Measurements from ENCODE around the gene POP4. TPM values are rescaled to one million over a fixed set of nuclear protein-coding genes. Genes with fewer than 3 reads are reported as not detected.

The POP4 gene
- total RNA-seq, 2 donors from 2014 or later = 36.3 to 40.8 TPM

DNA sequence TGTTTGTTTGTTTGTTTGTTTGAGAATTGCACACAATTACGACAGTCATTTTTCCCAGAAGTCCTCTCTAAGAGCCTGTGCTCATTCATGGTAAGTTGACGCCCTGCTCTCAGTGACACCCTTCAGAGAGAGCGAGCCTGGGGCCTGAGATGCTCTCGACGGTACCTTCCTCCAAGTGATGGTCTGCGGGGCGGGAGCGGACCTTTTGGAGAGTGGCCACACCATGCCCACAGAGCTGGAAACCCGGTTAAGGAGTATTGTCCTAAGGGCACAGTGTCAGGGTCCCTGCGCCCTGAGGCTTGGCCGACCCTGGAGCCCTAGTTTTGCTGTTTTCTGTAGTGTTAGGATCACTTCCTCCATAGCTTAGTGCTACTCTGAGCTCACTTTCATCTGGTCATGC lies 3.6 kb downstream of the POP4 start:
- no peak for DNase-seq (ENCODE audit: low spot score)
- TF ChIP-seq, protein P1, sequence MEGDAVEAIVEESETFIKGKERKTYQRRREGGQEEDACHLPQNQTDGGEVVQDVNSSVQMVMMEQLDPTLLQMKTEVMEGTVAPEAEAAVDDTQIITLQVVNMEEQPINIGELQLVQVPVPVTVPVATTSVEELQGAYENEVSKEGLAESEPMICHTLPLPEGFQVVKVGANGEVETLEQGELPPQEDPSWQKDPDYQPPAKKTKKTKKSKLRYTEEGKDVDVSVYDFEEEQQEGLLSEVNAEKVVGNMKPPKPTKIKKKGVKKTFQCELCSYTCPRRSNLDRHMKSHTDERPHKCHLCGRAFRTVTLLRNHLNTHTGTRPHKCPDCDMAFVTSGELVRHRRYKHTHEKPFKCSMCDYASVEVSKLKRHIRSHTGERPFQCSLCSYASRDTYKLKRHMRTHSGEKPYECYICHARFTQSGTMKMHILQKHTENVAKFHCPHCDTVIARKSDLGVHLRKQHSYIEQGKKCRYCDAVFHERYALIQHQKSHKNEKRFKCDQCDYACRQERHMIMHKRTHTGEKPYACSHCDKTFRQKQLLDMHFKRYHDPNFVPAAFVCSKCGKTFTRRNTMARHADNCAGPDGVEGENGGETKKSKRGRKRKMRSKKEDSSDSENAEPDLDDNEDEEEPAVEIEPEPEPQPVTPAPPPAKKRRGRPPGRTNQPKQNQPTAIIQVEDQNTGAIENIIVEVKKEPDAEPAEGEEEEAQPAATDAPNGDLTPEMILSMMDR (IDR thresholded peaks at IDR 0.05) = no peak
- no peak overlapping the region for H3K4me3 ChIP-seq
- peaks cover 0 to 20% of the 10 kb centered on the region in 2 donors for H3K4me1 ChIP-seq
- H3K9me3 ChIP-seq = no peaks in the 10 kb centered on the region
- H3K36me3 ChIP-seq = peaks cover 50% of the 10 kb centered on the region
- no peaks in the 10 kb centered on the region for H3K27me3 ChIP-seq
- no peak overlapping the region for H3K27ac ChIP-seq

DNA sequence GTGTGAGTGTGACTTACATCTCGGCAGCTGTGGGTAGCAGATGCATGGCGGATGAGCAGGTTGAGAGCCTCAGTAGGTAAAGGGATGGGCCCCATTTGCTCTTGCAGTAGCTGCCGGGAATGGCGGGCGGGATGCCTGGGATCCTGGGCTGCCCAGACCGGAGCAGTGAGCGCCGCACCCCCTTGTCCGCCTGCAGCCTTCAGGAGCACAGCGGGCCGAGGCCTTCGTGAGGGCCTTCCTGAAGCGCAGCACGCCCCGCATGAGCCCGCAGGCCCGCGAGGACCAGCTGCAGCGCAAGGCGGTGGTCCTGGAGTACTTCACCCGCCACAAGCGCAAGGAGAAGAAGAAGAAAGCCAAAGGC lies 4.1 kb downstream of the POP4 start:
- peaks cover 52% of the 10 kb centered on the region for H3K36me3 ChIP-seq

DNA sequence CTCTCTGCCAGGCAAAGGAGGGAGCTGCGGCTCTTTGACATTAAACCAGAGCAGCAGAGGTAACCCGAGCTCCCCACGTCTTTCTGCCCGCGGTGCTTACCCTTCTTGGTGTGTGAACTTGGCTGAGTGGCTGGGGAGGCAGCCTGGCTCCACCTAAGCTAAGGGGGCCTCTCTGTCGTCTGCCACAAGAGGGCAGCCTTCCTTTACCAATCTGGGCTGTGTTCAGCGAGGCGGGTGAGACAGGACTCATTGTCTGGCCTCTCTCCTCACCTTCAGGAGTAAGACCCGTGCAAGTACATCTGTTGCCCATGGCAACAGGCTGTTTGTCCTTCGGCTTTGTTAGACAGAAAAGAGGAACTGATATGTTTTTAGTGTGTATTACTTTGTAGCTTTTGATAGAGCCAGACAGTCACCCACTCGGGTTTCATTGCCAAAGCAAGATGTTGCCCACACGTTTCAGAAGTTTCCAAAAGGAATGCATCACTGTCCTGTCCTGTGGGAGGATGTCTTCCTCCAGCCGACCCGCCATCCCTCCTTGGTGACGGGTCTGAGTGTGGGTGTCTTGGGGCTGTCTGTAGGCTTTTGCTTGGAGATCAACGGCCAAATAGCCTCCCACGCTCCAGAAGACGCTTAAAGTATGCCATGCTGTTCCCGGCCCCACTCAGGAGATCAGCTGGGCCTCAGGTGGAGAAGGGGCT lies 4.6 kb downstream of the POP4 start:
- Histone ChIP-seq H3K4me3 (no peak overlapping the region), H3K4me1 (peaks cover 0 to 14% of the 10 kb centered on the region in 2 donors), H3K27ac (no peak overlapping the region), H3K27me3 (no peaks in the 10 kb centered on the region), H3K36me3 (peaks cover 54% of the 10 kb centered on the region), H3K9me3 (no peaks in the 10 kb centered on the region)
- TF ChIP-seq, protein P1 (IDR thresholded peaks at IDR 0.05) = peak; percentile 79 to 86
- DNase-seq (ENCODE audit: low spot score) = peak; percentile 84

More for the DNA sequence above, 4.1 kb downstream of the POP4 start:
- no peaks in the 10 kb centered on the region for H3K9me3 ChIP-seq
- peaks cover 0 to 18% of the 10 kb centered on the region in 2 donors for H3K4me1 ChIP-seq
- no peak overlapping the region for H3K27ac ChIP-seq
- DNase-seq (ENCODE audit: low spot score) = no peak
- no peak overlapping the region for H3K4me3 ChIP-seq
- no peaks in the 10 kb centered on the region for H3K27me3 ChIP-seq
- TF ChIP-seq, protein P1 (IDR thresholded peaks at IDR 0.05) = no peak

DNA sequence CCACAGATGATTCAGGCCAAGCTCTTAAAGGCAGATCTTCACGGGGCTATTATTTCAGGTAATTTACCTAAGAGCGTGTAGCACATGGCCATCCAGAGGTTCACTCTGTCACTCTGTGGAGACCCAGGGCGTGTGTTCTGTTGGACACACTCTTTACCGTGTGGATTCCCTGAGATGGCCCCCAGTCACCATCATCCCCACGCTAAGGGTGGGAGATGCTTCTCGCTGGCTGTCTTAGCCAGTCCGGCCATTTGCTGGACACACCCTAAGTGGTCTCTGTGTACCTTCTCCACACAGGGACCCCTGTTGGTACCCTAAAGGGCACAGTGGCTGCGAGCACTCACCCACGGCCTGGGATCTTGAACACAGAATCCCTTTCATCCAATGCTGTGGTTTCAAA lies 6.0 kb downstream of the POP4 start:
- Histone ChIP-seq H3K27ac (no peak overlapping the region), H3K9me3 (no peaks in the 10 kb centered on the region), H3K36me3 (peaks cover 62% of the 10 kb centered on the region), H3K27me3 (no peaks in the 10 kb centered on the region), H3K4me1 (peaks cover 0 to 7% of the 10 kb centered on the region in 2 donors), H3K4me3 (no peak overlapping the region)
- DNase-seq (ENCODE audit: low spot score) = no peak
- TF ChIP-seq, protein P1 (IDR thresholded peaks at IDR 0.05) = no peak

DNA sequence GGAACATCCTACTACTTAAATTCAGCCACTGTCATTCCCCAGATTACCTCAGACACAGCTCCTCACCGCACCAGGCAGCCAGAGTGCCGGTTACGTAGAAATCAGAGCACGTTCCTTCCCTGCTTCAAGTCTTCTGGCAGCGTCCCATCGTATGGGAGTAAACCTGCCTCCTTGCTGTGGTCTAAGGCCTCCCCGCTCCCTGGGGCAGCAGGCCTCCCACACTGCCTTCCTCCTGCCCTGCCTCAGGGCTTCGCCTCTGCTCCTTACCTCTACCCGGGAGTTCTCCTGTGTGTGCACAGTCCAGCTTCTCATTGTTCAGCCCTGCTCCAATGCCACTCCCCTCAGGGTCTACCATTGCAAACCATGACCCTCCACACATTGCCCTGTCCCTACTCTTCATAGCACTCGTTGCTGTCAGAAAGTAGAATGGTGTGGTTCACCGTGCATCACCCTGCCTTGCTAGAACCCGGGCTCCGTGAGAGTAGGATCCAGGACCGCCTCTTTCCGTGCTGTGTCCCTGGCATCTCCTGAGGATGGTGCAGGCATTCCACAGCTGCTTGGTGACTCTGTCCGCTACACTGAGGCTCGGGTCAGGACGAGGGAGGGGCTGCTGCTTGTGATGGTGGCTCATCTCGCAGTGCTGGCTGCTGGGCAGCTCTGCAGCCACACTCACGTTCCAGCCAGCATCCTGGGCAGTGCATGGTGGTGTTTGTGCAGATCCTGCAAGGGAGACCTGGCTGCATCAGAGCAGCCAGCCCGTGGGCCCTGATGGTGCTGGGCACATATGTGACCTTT lies 6.9 kb downstream of the POP4 start:
- DNase-seq (ENCODE audit: low spot score) = no peak
- Histone ChIP-seq H3K4me3 (no peak overlapping the region), H3K27me3 (no peaks in the 10 kb centered on the region), H3K9me3 (no peaks in the 10 kb centered on the region), H3K4me1 (peaks cover 0 to 7% of the 10 kb centered on the region in 2 donors), H3K27ac (no peak overlapping the region), H3K36me3 (peaks cover 62% of the 10 kb centered on the region)
- TF ChIP-seq, protein P1 (IDR thresholded peaks at IDR 0.05) = no peak
